Adrenal gland (tissue), 5 donors: Measurements from ENCODE around the gene MAN1C1.

Experiments used
- POLR2A ChIP-seq, 2 donors: fragments of 450-650 bp; IDR thresholded peaks; one replicate each; pipeline ENCODE4 v1.6.1; 2017; ENCODE audit warnings: antibody characterized with exemption in 2 of 2, mild to moderate bottlenecking in 2 of 2, moderate library complexity in 1 of 2
- TF ChIP-seq, protein P1 (sequence below), 6 experiments: fragments of 450-650 bp in 4 of 6; fragments of 200-600 bp in 2 of 6; sonication (generic) in 1 of 6; IDR thresholded peaks; 1 replicate in 5 of 6; 2 replicates in 1 of 6; pipeline versions ENCODE4 v1.5.1 to v1.8.0; 2016 to 2021; ENCODE audit warnings: antibody characterized with exemption in 6 of 6, mild to moderate bottlenecking in 2 of 6, moderate library complexity in 1 of 6
- donor health status: DM: no; HTN: no; CAD: no.

DNA sequence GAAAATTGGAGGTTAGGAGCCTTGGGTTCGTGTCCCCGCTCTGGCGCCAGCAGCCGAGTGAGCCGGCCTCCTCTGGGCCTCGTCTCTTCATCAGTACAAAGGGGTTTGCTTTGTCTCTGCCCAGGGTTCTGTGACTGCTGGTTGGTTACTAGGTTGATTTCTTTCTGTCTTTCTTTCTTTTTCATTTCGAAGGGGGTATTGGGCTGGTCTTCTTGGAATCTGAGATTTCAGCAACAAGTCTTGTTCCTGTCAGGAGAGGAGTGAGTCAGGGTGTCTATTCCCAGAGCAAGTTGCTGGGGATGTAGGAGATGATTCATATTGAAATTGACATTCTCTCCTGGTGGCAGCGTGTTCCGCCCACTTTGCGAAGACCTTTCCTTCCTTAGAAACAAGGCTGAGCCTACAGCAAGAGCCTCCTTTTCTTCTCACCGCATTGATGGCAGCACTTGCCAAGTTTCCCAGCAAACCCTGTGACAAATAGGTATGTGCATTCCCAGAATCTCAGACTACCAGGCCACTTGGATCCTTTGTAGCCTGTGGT, 79.2 kb downstream of the MAN1C1 start:
- TF ChIP-seq POLR2A (IDR thresholded peaks at IDR 0.05): peak in 1 of 2 donors; percentile 45
- TF ChIP-seq, protein P1, sequence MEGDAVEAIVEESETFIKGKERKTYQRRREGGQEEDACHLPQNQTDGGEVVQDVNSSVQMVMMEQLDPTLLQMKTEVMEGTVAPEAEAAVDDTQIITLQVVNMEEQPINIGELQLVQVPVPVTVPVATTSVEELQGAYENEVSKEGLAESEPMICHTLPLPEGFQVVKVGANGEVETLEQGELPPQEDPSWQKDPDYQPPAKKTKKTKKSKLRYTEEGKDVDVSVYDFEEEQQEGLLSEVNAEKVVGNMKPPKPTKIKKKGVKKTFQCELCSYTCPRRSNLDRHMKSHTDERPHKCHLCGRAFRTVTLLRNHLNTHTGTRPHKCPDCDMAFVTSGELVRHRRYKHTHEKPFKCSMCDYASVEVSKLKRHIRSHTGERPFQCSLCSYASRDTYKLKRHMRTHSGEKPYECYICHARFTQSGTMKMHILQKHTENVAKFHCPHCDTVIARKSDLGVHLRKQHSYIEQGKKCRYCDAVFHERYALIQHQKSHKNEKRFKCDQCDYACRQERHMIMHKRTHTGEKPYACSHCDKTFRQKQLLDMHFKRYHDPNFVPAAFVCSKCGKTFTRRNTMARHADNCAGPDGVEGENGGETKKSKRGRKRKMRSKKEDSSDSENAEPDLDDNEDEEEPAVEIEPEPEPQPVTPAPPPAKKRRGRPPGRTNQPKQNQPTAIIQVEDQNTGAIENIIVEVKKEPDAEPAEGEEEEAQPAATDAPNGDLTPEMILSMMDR (IDR thresholded peaks at IDR 0.05): no peak
